HepG2 (cell line): ENCODE results near the gene NLGN2.

Source experiments
- CHD4 ChIP-seq: fragments of 200-600 bp; sonication (generic); IDR thresholded peaks from 2 replicates; pipeline ENCODE4 v1.7.0; 2017; ENCODE audit warnings: mild to moderate bottlenecking, low read length, borderline replicate concordance
- CREM ChIP-seq, 2 experiments: sonication (generic) in 1 of 2; formaldehyde crosslinking in 1 of 2; IDR thresholded peaks; 2 replicates each; pipeline versions ENCODE4 v1.4.0 to v1.6.1; 2016 to 2020; ENCODE audit warnings: antibody characterized with exemption in 1 of 2, mild to moderate bottlenecking in 1 of 2, missing genetic modification reagents in 1 of 2
- POLR2A ChIP-seq, 2 experiments: IDR thresholded peaks; 2 replicates each; pipeline ENCODE4 v1.6.1; 2011; ENCODE audit warnings: low read depth in 2 of 2, low read length in 2 of 2, mild to moderate bottlenecking in 1 of 2, moderate library complexity in 1 of 2; ENCODE audit not compliant: insufficient read depth in 1 of 2
- POLR2AphosphoS5 ChIP-seq: IDR thresholded peaks from 2 replicates; pipeline ENCODE4 v1.6.1; 2012; ENCODE audit warnings: low read depth, low read length
- TBP ChIP-seq: sonication (generic); formaldehyde crosslinking; IDR thresholded peaks from 2 replicates; pipeline ENCODE4 v1.5.0; 2020; ENCODE audit warnings: missing genetic modification reagents
- TEAD3 ChIP-seq: optimal IDR thresholded peaks from 2 replicates; pipeline ENCODE3; 2016; ENCODE audit warnings: borderline replicate concordance
- ZNF446 ChIP-seq: sonication (generic); formaldehyde crosslinking; IDR thresholded peaks from 2 replicates; pipeline ENCODE4 v1.5.0; 2020; ENCODE audit warnings: mild to moderate bottlenecking, missing genetic modification reagents
- TF ChIP-seq, protein P1 (sequence below): sonication (generic); formaldehyde crosslinking; IDR thresholded peaks from 2 replicates; pipeline ENCODE4 v1.4.0; 2020; ENCODE audit warnings: missing genetic modification reagents
- TF ChIP-seq, protein P2 (sequence below): IDR thresholded peaks from 2 replicates; pipeline ENCODE4 v1.6.1; 2016; ENCODE audit warnings: missing compliant biosample characterization, missing genetic modification reagents, borderline replicate concordance
- TF ChIP-seq, protein P3 (sequence below): sonication (generic); formaldehyde crosslinking; IDR thresholded peaks from 2 replicates; pipeline ENCODE4 v1.5.0; 2020; ENCODE audit warnings: mild to moderate bottlenecking, missing genetic modification reagents, moderate library complexity

DNA sequence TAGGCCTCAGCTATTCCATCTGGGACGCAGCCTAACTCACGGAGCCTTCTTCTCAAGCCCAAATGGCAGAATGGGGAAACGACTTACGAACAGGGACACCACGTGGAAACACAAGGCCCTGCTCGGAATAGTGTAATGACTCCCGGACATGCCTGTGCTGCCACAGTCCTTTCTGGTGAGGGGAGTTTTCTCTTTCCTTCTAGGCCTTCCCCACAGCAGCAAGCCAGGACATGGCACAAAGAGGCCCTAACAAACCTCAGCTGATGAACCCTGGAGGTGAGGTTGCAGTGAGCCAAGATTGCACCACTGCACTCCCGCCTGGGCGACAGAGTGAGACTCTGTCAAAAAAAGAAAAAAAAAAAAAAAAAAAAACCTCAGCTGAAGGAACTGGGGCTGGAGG is 56.4 kb downstream of the NLGN2 start:
- TF ChIP-seq TBP (CRISPR knock-in tag) (no peak), TEAD3 (CRISPR knock-in tag) (no peak), CREM (IDR thresholded peaks at IDR 0.05) (no peak), CREM (CRISPR knock-in tag; IDR thresholded peaks at IDR 0.05) (no peak), POLR2AphosphoS5 (no peak), ZNF446 (CRISPR knock-in tag) (no peak), POLR2A (IDR thresholded peaks at IDR 0.05; ENCODE audit: insufficient read depth in 1 of 2, low read depth in 2 of 2, low read length in 2 of 2) (no peak), CHD4 (no peak)
- TF ChIP-seq, protein P1, sequence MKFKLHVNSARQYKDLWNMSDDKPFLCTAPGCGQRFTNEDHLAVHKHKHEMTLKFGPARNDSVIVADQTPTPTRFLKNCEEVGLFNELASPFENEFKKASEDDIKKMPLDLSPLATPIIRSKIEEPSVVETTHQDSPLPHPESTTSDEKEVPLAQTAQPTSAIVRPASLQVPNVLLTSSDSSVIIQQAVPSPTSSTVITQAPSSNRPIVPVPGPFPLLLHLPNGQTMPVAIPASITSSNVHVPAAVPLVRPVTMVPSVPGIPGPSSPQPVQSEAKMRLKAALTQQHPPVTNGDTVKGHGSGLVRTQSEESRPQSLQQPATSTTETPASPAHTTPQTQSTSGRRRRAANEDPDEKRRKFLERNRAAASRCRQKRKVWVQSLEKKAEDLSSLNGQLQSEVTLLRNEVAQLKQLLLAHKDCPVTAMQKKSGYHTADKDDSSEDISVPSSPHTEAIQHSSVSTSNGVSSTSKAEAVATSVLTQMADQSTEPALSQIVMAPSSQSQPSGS (CRISPR knock-in tag), result no peak
- TF ChIP-seq, protein P2, sequence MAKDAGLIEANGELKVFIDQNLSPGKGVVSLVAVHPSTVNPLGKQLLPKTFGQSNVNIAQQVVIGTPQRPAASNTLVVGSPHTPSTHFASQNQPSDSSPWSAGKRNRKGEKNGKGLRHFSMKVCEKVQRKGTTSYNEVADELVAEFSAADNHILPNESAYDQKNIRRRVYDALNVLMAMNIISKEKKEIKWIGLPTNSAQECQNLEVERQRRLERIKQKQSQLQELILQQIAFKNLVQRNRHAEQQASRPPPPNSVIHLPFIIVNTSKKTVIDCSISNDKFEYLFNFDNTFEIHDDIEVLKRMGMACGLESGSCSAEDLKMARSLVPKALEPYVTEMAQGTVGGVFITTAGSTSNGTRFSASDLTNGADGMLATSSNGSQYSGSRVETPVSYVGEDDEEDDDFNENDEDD (CRISPR knock-in tag), result no peak
- TF ChIP-seq, protein P3, sequence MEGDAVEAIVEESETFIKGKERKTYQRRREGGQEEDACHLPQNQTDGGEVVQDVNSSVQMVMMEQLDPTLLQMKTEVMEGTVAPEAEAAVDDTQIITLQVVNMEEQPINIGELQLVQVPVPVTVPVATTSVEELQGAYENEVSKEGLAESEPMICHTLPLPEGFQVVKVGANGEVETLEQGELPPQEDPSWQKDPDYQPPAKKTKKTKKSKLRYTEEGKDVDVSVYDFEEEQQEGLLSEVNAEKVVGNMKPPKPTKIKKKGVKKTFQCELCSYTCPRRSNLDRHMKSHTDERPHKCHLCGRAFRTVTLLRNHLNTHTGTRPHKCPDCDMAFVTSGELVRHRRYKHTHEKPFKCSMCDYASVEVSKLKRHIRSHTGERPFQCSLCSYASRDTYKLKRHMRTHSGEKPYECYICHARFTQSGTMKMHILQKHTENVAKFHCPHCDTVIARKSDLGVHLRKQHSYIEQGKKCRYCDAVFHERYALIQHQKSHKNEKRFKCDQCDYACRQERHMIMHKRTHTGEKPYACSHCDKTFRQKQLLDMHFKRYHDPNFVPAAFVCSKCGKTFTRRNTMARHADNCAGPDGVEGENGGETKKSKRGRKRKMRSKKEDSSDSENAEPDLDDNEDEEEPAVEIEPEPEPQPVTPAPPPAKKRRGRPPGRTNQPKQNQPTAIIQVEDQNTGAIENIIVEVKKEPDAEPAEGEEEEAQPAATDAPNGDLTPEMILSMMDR (CRISPR knock-in tag), result no peak
